Fibroblast of lung (primary cell): Measurements from ENCODE around the gene SMIM12.

Experiments used
- EZH2 ChIP-seq: IDR thresholded peaks from 2 replicates; pipeline ENCODE4 v1.5.1; 2012; ENCODE audit warnings: low read length, control low read depth, mild to moderate bottlenecking; ENCODE audit errors: missing control alignments
- TF ChIP-seq, protein P1 (sequence below), 2 donors: IDR thresholded peaks in 1 of 2; conservative IDR thresholded peaks in 1 of 2; 1 replicate in 1 of 2; 2 replicates in 1 of 2; pipeline ENCODE4 v1.5.1; 2011 to 2012; ENCODE audit warnings: low read length in 2 of 2, control low read depth in 1 of 2, inconsistent platforms in 1 of 2, low read depth in 1 of 2, mild to moderate bottlenecking in 1 of 2

DNA sequence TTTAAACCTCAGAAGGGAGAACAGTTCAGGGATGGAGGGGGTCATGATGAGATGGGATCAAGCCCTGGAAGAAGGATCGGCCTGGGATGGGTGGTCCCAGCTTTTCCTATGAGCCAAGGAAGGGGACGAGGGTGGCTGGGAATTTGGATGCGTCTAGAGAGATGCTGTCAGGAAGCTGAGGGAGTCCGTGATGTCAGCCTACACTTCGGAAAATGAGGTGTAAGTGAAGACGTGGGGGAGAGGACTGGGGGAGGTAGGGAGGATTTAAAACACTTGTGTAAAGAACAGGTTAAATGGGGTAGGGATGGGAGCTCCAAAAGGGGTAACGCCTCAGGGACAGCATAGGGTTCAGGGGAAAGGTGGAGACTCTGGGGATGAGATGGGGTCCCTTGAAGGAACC, 42.4 kb upstream of the SMIM12 start:
- TF ChIP-seq, protein P1, sequence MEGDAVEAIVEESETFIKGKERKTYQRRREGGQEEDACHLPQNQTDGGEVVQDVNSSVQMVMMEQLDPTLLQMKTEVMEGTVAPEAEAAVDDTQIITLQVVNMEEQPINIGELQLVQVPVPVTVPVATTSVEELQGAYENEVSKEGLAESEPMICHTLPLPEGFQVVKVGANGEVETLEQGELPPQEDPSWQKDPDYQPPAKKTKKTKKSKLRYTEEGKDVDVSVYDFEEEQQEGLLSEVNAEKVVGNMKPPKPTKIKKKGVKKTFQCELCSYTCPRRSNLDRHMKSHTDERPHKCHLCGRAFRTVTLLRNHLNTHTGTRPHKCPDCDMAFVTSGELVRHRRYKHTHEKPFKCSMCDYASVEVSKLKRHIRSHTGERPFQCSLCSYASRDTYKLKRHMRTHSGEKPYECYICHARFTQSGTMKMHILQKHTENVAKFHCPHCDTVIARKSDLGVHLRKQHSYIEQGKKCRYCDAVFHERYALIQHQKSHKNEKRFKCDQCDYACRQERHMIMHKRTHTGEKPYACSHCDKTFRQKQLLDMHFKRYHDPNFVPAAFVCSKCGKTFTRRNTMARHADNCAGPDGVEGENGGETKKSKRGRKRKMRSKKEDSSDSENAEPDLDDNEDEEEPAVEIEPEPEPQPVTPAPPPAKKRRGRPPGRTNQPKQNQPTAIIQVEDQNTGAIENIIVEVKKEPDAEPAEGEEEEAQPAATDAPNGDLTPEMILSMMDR (conservative IDR thresholded peaks at IDR 0.05 in 1 of 2, IDR thresholded peaks at IDR 0.05 in 1 of 2; ENCODE audit: low read depth in 1 of 2, low read length in 2 of 2): no peak
- no peak for TF ChIP-seq EZH2
